Uterine smooth muscle cell (primary cell): Measurements from ENCODE around the gene GALT. TPM values are rescaled to one million over a fixed set of nuclear protein-coding genes. Genes with fewer than 3 reads are reported as not detected.

Experiments
- total RNA-seq: library from RNA; depleted of rRNA; stranded (reverse); fragments of >200 nt; gene quantifications from 2 replicates; pipeline ENCODE4 v1.2.3, GENCODE V29; 2014

Gene GALT
- total RNA-seq = 21.8 and 28.1 TPM in 2 replicates

DNA sequence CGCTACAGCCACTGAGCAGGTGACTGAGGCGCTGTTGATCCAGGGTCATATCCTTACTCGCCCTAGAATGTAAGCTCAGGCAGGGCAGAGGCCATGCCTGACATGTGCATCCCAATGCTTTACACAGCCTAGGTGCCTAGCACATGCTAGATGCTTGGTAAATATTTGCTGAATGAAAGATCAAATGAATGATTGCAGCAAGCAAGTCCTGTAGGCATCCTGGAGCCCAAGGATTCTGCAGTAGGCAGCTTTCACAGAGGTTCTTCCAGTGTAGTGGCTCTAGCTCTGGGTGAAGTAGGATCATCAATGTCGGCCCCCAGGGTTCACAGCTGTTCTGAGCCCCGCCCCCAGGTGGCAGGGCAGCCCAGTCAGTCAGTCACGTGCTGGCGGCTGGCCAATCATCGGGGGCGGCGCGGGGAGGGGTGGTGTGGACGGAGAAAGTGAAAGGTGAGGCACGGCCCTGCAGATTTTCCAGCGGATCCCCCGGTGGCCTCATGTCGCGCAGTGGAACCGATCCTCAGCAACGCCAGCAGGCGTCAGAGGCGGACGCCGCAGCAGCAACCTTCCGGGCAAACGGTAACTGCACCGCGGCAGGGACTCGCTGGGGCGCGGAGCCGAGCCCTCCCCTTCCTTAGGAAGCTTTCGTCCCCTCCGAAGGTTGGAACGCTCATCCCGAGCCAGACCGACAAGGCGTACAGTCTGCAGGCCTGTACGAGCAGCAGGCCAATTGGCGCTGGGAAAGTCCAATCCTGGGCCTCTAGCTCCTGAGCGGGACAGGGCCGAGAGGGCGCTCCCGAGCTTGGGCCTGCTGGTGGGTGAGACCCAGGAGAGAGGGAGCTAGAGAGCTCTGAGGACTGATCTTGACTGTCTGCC lies at the start of gene GALT:
Gene GALT (plus strand): TSS at position 465 of the 873 bp plus-strand sequence. CDS start 30 bp downstream, at position 495.

DNA sequence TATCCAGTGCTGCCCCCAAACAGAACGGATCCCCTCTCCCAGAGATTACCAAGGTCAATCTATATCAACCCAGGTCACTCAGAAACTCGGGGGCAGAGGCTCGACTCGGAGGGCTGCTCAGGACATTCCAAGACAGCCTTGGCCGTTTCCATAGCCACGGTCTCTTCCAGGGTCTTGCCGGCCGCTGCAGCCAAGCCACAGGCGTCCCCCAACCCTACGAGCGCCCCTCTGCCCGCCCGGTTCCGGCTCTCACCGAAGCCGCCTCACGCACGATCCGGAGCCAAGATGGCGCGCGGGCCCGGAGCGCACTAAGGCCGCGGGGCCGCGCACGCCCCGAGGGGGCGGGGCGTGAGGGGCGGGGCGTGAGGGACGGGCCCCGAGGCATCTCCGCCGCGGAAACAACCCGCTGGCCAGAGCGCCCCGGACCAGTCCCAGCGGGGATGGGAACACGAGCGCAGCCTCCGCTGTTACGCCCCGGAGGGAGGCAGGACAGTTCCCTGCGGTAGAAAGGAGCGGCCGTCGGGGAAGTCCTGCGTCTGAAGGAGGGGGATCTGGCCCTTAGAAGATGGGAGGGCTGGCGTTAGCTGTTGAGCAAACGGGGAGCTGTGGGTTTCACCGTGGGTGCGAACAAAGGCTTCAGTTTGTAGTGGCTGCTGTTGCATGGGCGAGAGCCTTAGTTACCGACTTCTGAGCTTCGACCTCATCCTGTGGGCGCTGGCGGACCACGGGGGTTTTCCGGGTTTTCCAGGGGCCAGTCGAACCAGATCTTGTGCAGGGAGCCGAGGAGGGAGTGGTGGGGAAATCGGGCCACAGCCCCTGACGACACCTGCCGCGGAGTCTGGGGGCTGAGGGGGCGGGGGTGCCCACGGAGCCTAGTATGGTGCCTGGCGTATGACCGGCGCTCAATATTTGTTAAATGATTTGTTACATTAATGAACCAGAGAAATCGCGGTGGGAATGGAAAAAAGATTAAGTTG lies 34.4 kb upstream of the GALT start, which contains the start of gene RPP25L:
Gene RPP25L (minus strand): TSS at position 287 of the 977 bp plus-strand sequence. CDS start 801 bp downstream, outside the sequence.

DNA sequence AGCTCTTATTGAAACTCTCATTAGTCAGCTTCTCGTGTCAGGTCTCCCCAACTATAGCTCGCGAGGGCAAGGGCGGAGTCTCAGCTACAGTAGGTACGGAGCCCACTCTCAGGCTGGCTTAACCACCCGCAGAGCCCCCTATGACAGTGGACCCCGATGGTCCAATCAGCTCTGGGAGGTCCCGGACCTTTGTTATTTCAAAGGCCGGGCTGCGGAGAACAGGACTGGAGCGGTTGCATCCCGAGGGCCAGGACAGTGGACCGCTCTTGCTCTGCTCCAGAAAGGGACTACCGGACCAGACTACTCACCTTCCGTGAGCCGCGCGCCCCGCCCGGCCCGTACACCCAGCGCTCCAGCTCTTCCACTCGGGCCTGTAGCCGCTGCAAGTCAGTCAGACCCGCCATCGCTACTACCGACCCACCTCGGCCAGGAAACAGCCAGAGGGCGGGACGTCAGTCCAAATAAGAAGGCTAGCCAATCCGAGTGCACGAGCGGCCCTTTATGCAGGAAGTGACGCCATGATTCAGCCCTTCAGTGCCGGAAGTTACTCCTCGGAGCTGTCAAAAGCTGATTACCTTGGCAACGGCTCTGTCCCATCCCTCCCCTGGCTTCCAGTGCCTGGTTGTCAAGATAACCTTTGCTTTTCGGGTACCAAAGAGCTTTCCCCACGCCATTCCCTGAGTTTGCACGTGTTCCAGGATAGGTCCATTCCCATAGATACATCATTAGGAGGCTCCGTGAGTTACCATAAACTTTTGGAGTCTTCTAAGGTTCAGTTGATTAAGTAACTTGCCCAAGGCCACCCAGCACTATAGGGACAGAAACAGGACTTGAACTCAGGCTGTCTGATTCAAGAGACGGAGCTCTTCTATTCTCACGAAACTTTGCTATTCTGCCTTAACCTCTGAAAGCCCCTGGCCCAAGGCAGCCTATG lies 26.1 kb upstream of the GALT start, which contains the start of gene DCTN3:
Gene DCTN3 (minus strand): TSS at position 435 of the 934 bp plus-strand sequence. CDS start 31 bp downstream, at position 404.

DNA sequence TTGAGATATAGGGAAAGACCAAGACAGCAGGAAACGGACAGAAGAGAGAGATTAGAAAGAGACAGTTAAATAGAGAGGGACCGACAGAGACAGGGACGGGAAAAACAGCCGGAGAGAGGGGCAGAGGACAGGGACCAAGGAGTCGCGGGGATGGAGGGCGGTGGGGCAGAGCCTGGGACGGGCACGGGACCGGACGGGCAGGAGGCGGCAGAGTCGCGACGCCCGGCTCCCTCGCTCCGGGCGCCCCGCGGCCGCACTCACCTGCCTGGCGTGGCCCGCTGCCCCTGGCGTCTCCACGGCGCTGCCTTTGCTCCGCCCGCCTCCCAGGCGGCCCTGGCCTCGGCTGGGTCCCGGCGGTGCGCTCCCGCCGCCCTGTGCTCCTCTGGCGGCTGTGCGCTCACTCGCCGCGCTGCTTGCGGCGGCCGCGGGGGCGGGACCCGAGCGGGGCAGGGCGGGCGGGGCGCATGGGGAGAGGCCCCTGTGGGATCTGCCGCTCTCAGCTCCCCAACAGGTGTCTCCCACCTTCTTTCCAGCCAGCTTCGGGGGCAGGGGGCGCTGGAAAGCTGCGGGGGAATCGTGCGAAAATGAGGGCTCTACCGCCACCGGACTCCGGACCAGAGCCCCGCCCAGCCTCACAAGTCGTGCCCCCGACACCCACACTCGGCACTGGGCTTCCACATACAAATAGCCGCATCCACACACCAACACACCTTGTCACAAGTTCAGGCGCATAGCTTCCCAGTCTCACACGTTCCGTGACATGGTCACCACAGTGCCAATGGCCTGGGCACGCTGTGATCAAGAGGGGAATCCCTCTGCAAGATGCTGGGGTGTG lies 17.6 kb upstream of the GALT start, which contains the start of gene ARID3C:
Gene ARID3C (minus strand): TSS at position 411 of the 835 bp plus-strand sequence. CDS start 1,052 bp downstream, outside the sequence.

DNA sequence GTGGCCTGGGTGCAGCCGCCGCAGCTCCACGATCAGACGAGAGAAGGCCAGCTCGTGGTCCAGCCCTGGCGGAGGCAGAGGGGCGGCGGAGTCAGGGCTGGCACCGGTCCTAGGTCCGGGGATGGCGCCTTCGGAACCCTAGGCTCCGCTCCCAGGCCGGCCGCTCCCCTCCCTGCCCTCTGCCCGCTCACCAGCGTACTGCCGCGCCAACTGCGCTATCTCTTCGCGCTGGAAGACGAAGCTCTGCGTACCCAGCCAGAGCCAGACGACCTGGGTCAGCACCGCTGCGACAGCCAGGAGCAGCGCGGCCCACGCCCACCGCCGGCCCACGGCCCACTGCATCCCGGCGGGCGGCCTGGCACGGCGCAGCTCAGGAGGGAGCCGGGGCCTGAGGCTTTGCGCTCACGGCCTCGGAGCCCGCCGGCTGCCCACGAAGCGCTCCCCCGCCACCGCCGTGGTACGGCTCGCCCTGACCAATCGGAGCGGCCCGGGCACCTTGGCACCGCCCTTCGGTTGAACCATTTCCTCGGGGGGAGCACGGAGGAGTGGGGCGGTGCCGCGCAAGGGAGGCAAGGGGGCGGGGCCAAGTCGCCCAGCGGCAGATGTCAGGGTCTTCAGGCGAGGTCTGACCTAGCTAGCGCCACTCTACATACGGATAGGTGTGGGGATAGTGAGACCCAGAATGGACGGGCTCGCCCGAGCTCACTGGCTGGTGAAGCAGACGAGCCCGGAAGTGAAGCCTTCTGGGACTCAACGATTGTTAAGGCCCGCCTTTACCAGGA lies 8.9 kb upstream of the GALT start, which contains the start of gene SIGMAR1:
Gene SIGMAR1 (minus strand): TSS at position 432 of the 782 bp plus-strand sequence. CDS start 90 bp downstream, at position 342.

DNA sequence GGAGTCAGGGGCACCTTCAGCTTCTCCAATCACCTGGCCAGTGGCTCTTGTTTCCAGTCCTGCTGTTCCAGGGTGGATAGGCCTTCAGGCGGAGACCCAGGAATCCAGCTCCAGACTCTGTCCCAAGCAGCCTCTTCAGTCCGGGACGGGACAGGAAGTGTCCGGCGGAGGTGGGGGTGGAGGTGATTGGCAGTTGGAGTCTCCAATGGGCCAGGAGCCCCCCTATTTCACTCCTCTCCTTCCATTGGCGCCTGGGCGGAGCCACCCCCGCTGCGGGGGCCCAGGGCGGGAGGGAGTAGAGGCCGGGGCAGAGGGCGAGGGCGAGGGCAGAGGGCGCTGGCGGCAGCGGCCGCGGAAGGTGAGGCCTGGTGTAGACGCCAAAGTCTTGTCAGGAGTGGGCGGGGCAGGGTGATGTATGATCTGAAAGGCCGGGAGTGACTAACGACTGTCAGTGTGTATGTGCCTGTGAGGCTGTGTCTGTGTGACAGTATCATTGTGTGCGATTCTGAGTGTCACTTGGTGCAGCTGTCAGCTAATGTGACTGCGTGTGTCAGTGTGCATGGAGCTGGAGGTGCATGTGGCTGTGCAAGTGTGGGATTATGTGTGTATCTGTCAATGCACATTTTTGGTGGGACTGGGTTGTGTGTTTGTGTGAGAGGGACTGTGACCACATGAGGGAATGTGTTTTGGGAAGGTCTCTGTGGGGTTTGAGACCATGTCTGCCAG lies 5.6 kb downstream of the GALT start, which contains the start of gene IL11RA:
Gene IL11RA (plus strand): TSS at position 310 of the 726 bp plus-strand sequence. CDS start 3,033 bp downstream, outside the sequence.

DNA sequence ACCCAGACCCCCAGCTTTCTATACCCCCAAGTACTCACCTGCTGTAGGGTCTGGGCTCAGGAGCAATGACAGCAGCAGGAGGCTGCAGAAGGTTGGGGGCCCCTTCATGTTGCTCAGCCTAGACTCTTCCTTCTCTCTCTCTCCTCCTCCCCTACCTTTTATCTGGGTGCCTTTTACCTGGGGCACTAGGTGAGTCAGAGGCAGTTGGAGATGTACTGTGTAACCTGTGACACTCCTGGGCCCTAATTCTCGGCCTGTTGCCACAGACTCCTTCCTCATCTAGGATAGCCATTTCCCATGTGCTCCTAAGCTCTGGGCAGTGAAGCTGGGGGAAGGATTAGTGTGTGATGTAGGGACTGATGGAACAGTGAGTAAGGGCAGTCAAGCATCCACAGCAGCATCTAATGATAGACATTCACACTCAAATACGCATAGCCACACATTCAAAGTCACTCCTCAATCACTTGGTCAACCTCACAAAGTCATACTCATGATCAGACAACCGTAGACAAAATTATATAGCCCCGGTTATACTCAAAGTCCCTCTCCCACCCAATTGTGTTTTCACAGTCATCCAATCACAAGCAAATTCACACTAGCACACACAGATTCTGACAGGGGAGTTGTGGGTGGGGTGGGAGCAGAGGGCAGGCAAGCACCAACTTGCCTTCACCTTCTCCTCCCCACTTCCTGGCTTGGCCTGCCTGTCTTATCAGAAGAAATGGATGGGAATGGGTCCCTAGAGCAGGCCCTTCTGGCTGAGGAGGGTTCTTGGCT lies 16.2 kb downstream of the GALT start, which contains the start of gene CCL27:
Gene CCL27 (minus strand): TSS at position 132 of the 777 bp plus-strand sequence. CDS start 24 bp downstream, at position 108.

DNA sequence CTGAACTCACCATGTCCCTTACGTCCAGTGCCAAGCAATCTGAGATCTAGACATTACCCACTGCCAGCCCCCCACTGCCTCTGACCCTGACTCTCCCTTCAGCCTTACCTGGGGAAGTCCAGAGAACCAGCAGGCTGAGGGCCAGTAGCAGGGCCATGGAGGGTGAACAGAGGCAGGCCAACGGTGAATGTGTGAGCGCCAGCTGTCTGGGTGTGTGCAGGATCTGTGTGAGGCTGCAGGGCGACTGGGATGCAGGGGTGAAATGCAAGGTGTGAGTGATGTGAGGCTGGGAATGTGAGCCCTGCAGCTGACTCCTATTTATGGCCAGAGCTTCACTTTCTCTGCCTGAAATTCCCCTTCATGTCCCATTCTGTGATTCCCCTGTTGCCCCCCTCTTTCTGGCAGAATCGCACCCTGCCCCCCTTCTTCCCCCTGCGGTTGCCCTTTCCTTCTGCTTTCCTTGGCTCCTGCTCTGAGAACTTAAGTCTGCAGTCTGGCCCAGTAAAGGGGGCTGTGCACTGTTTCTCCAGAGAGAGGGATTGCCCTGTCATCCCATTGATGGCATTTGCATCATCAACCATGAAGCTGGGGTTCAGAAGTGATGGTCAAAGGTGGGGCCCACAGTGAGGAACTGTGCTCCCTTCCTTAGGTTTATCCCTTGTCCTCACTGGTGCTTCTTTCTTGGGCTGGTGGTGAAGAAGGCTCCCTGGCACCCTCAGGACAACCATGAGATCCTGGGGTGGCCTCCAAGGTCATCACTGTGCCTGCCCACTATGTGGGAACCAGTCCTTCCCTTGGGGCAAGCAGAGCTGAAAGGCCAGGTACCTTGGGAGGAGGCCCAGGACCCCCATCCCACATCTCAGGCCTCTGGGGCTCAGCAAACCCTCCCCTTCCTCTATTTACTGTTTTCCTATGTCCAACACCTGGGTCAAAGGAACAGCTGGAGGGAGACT lies 44.8 kb downstream of the GALT start, which contains the start of gene CCL19:
Gene CCL19 (minus strand): TSS at position 294 of the 953 bp plus-strand sequence. CDS start 137 bp downstream, at position 157.

Other genes starting within 250 kb of the GALT start
- gene FAM219A, start 188.1 kb upstream of the GALT start, total RNA-seq = 6.6 and 8.5 TPM in 2 replicates
- 0.11 and 0.12 TPM in 2 replicates for gene DNAI1, start 187.9 kb upstream of the GALT start, total RNA-seq
- gene ENHO, start 123.7 kb upstream of the GALT start, total RNA-seq = not detected in 2 replicates
- gene CNTFR, start 57.0 kb upstream of the GALT start, total RNA-seq = not detected in 2 replicates
- gene RPP25L, start 34.6 kb upstream of the GALT start, total RNA-seq = 28.7 and 30.6 TPM in 2 replicates
- 98.2 and 136 TPM in 2 replicates for gene DCTN3, start 26.2 kb upstream of the GALT start, total RNA-seq
- 0.12 and 0.22 TPM in 2 replicates for gene ARID3C, start 17.6 kb upstream of the GALT start, total RNA-seq
- 87.6 and 95.2 TPM in 2 replicates for gene SIGMAR1, start 8.9 kb upstream of the GALT start, total RNA-seq
- gene IL11RA, start 5.5 kb downstream of the GALT start, total RNA-seq = 5.8 and 8.0 TPM in 2 replicates
- gene CCL27, start 16.0 kb downstream of the GALT start, total RNA-seq = 0.11 TPM in 1 of 2 replicates, not detected in the other
- not detected in 2 replicates for gene CCL19, start 44.6 kb downstream of the GALT start, total RNA-seq
- not detected in 2 replicates for gene CCL21, start 63.5 kb downstream of the GALT start, total RNA-seq